Measurements from ENCODE around the gene FRYL.
"Not testable (repeated sequence)": the region's sequence is repeated elsewhere in the genome, so short reads cannot be mapped to it uniquely, and the experiment has no call there.

FRYL gene

DNA sequence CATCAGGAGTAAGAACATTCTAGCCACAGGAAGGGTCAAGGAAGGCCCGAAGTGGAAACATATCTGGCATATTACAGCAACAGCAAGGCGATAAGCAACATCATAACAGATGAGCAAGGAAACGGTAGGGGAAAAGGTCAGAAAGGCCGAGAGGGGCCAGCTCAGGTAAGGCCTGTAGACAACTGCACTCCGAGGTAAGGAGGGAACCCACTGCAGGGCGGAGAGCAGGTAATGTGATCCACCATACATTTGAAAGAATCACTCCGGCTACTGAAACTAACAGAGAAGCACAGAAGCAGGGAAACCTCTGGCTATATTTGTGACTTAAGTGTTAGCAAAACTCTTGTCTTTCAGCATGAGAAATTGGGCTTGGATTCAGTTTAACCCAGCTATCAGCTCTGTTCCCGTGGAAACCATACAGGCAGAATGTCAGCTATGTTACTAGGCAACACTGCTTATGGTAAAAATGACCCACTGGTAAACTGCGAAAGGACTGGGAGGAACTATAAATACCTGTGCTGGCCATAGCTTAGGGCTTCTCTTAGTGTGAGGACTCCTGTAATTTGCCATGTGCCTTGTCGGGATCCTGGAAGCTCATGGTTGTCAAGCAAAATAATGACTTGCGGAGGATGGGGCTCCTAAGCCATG, 31.0 kb downstream of the FRYL start:
- DNase-seq (ENCODE audit: low read depth in 2 of 2, low spot score in 1 of 2): no peak

DNA sequence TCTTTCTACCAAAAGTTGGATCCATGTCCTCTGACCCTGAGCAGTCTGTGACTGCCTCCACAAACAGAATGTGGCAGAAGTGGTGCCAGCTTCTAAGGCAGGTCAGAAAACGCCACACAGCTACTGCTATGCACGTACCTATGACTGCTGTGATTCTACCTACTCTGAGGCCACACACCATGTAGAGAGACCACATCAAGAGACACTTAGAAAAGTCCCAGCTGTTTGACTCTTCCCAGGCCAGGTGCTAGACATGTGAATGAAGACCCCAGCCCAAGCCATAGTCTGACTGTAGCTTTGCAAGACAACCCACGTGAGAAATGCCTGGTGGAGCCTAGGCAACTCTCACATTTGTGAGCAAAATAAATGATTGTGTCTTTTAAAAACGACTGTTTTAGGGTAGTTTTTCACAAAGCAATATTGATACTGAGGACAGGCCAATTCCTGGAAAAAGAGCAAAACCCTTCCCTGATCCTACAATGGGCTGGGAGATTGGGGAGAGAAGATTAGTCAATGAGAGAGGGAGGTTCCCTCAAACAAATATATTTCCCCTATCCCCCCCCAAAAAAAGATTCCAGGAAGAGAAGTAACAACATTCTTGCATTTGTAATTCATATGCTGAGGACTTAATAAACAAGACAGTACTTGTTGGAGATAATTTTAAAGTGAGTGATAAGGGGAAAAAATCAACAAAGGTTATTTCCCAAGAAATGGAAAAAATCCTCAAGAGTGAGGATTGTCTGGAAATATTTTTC, 33.3 kb downstream of the FRYL start:
- DNase-seq (ENCODE audit: low read depth in 2 of 2, low spot score in 1 of 2): no peak

DNA sequence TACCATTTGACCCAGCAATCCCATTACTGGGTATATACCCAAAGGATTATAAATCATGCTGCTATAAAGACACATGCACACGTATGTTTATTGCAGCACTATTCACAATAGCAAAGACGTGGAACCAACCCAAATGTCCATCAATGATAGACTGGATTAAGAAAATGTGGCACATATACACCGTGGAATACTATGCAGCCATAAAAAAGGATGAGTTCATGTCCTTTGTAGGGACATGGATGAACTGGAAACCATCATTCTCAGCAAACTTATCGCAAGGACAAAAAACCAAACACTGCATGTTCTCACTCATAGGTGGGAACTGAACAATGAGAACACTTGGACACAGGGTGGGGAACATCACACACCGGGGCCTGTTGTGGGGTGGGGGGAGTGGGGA, 34.9 kb downstream of the FRYL start:
- not testable (repeated sequence) for DNase-seq (ENCODE audit: low read depth in 2 of 2, low spot score in 1 of 2)

DNA sequence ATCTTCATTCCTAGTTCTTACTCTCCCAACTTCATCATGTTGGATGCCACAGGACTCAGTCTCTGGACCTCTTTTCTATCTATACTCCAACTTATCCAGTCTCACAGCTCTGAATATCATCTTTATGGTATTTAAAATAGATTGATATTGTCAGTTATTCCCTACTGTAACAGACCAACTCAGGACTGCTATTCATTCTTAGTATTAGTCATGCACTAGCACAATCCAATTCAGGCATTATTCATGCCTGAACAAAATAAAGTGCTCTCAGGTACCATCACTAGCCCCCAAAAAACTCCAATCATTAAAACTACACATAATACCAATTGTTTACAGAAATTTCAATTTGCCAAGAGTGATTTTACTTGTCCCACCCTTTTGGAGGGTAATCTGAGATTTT, 37.7 kb downstream of the FRYL start:
- DNase-seq (ENCODE audit: low read depth in 2 of 2, low spot score in 1 of 2): no peak

DNA sequence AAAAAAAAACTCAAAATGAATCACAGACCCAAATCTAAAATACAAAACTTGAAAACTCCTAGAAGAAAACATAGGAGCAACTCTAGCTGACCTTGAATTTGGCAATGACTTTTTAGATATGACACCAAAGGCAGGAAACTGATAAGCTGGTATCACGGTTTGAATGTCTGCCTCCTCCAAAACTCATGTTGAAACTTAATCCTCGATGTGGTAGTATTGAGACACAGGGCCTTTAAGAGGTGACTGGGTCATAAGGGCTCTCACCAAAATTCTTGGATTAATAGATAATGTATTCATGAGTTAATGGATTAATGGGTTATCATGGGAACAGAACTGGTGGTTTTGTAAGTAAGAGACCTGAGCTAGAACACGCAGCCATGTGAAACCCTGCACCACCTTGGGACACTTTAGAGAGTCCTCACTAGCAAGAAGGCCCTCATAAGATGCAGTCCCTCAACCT, 40.5 kb downstream of the FRYL start:
- DNase-seq (ENCODE audit: low read depth in 2 of 2, low spot score in 1 of 2): no peak

DNA sequence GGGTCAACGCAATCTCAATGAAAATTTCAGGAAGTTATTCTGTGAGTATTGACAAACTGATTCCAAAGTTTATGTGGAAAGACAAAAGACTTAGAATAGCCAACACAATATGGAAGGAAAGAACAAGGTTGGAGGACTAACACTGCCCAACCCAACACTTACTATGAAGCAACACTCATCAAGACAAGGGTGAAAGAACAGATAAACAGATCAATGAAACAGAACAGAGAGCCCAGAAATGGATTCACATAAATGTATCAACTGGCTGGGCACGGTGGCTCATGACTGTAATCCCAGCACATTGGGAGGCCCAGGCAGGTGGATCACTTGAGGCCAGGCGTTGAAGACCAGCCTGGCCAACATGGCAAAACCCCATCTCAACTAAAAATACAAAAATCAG, 41.2 kb downstream of the FRYL start:
- DNase-seq (ENCODE audit: low read depth in 2 of 2, low spot score in 1 of 2): no peak

DNA sequence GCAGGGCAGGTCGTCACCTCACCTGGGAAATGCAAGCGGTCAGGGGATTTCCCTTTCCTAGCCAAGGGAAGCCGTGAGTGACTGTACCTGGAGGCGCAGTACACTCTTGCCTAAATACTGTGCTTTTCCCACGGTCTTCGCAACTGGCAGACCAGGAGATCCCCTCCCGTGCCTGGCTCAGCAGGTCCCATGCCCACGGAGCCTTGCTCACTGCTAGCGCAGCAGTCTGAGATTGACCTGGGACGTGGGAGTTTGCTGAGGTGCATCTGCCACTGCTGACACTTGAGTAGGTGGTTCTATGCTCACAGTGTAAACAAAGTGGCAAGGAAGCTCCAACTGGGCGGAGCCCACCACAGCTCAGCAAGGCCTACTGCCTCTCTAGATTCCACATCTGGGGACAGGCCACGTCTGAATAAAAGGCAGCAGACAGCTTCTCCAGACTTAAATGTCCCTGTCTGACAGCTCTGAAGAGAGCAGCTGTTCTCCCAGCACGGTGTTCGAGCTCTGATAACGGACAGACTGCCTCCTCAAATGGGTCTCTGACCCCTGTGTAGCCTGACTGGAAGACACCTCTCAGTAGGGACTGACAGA, 51.1 kb downstream of the FRYL start:
- DNase-seq (ENCODE audit: low read depth in 2 of 2, low spot score in 1 of 2): not testable (repeated sequence)

DNA sequence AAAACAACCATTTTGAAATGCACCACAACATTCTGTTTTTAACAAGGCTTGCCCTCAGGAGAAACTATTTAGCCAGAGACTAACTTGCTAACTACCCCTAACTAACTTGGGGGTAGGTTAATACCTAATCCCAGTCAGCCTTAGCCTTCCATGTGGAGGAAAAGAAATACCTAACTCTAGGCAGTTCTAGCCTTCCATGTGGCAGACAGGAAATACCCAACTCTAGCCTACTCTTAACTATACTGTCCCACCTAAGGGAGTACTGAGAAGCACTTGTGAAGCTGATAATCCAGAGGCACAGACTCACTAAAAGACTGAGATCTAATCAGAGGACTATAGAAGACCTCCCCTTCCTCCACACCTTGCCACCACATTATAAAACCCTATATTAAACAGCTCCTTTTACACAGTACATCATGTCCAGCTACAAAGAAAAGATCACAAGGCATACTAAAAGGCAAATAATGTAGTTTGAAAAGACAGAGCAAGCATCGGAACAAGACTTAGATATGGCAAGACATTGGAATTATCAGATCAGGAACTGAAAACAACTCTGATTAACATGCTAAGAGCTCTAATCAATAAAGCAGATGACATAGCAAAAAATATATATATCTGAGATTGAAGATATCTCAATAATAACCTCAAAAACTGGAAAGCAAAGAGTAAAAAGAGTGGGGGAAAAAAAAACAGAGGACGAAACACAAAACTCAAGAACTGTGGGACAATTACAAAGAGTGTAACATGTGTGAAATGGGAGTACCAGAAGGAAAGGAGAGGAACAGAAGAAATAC, 52.2 kb downstream of the FRYL start:
- DNase-seq (ENCODE audit: low read depth in 2 of 2, low spot score in 1 of 2): no peak

DNA sequence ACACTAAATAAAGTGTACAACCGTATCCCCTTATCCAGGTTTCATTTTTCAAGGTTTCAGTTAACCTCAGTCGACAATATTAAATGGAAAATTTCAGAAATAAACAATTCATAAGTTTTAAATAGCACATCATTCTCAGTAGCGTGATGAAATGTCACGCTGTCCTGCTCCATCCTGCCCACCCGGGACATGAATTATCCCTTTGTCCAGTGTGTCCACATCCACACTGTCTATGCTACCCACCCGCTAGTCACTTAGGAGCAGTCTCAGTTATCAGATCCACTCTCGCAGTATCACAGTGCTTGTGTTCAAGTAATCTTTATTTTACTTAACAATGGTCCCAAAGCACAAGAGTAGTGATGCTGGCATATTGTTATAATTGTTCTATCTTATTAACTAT, 54.7 kb downstream of the FRYL start:
- DNase-seq (ENCODE audit: low read depth in 2 of 2, low spot score in 1 of 2): no peak

DNA sequence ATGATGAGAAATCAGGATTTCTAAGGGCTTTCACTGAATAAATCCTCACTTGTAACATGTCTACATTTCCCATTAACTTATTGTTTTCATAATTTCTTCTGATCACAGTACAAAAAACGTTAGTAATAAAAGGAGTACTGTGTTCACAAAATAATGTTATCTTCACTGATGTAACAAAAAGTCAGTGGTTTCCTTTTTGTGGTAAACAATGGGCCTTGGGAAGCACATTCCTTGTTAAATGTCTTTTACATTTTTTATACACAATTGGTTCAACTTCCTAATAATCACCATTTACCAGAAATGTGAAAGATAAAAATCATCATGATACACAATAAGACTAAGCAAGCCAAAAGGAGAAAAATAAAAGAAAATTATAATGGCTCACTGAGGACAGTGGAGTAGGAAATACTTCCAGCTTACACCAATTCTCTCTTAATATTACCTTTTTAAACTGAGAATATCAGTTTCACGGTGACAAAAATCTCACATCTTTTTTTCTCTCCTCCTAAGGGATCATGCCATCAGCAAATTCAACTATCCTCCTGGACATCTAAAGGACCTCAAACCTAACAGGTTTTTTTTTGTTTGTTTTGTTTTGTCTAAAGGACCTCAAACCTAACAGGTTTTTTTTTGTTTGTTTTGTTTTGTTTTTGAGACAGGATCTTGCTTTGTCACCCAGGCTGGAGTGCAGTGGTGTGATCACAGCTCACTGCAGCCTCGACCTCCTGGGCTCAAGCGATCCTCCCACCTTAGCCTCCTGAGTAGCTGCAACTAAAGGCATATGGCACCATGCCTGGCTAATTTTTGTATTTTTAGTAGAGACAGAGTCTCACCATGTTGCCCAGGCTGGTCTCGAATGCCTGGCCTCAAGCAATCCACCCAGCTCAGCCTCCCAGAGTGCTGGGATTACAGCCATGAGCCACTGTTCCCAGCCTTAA, 57.3 kb downstream of the FRYL start:
- DNase-seq (ENCODE audit: low read depth in 2 of 2, low spot score in 1 of 2): no peak

DNA sequence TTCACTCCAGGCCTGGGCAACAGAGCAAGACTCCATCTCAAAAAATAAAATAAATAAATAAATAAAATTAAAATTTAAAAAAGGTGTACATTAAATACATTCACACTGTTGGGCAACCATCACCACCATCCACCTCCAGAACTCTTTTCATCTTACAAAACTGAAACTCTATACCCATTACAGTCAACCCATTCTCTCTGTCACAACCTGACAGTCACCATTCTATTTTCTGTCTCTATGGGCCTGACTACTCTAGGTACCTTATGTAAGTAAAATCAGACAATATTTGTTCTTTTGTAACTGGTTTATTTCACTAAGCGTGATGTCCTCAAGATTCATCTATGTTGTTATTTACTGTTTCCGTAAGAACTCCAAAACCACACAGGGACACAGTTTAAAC, 59.6 kb downstream of the FRYL start:
- no peak for DNase-seq (ENCODE audit: low read depth in 2 of 2, low spot score in 1 of 2)

DNA sequence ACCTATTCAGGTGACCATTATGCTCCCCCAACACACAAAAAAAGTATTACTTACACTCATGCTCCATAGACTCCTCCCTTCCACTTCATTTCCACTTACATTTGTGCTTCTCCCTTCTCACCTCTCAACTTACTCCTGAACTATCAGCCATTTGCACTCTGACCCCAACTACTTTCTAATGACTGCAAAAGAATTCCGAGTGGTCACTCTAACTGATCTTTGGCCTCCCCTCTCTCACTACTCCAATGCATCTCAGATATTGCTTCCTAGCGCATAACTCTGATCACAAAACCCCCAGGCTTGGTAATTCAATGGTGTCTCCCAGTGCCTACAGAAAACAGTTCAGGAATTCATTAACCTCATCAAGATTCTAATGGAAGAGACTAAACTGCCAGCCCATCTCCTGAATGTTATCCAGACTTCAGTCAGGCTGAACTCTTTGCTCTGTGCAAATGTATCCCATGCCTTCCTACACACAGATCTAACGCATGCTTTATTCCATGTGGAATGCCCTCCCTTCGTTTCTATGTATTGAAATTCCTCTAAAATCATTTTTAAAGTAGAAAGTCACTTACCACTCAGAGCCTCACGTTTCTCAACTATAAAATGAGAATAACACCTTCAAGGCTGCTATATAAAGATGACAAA, 61.1 kb downstream of the FRYL start:
- DNase-seq (ENCODE audit: low read depth in 2 of 2, low spot score in 1 of 2): no peak

DNA sequence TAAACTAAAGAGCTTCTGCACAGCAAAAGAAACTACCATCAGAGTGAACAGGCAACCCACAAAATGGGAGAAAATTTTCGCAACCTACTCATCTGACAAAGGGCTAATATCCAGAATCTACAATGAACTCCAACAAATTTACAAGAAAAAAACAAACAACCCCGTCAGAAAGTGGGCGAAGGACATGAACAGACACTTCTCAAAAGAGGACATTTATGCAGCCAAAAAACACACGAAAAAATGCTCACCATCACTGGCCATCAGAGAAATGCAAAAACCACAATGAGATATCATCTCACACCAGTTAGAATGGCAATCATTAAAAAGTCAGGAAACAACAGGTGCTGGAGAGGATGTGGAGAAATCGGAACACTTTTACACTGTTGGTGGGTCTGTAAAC, 63.8 kb downstream of the FRYL start:
- DNase-seq (ENCODE audit: low read depth in 2 of 2, low spot score in 1 of 2): not testable (repeated sequence)

DNA sequence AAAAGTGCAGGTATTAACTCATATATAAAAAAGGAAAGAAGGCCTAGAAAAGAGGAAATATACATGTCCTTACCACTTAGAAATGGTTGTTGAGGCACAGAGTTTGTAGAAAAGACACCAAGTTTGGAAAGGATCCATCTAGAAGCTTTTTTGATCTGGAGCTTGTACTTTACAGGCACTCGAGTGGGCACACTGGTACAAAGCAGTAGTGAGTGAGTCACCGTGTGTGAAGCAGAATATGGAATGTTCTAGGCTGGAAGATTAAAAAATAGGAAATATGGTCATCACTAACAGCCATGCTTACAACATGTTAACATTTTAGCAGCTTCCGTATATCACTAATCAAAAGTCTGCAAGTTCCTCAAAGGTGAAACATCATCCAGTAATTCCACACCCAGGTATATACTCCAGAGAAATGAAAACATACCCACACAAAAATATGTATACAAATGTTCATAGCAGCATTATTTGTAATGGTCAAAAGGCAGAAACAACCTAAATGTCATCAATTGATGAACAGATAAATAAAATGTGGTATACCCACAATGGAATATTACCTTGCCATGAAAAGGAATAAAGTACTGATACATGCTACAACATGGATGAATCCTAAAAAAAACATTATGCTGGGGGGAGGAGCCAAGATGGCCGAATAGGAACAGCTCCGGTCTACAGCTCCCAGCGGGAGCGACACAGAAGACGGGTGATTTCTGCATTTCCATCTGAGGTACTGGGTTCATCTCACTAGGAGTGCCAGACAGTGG, 69.5 kb downstream of the FRYL start:
- DNase-seq (ENCODE audit: low read depth in 2 of 2, low spot score in 1 of 2): no peak

DNA sequence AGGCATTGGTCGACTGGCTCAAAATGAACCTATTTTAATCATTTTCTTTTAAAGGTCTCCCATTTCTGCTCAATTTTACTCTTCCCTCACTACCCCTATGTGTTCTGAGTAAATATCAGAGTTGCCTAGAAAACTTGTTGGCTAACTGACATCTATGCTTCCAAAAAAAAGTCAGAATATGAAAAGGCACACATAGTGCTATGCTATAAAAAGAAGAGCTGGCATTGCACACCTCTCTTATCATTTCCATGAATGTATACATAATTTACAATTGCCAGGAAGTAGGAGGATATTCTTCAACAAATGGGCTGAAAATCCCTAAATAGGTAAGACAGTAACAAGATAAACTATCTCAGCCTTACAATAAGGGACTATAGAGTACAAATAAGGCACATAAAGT, 70.2 kb downstream of the FRYL start:
- DNase-seq (ENCODE audit: low read depth in 2 of 2, low spot score in 1 of 2): no peak

DNA sequence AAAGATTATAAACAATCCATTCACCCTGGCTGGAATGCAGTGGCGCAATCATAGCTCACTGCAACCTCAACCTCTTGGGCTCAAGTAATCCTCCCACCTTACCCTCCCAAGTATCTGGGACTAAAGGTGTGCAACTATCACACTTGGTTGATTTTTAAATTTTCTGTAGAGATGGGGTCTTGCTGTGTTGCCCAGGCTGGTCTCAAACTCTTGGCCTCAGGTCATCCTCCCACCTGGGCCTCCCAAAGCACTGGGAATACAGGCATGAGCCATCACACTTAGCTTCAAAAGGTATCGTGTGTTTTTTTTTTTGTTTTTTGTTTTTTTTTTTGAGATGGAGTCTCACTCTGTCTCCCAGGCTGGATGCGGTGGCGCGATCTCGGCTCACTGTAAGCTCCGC, 71.5 kb downstream of the FRYL start:
- DNase-seq (ENCODE audit: low read depth in 2 of 2, low spot score in 1 of 2): no peak

DNA sequence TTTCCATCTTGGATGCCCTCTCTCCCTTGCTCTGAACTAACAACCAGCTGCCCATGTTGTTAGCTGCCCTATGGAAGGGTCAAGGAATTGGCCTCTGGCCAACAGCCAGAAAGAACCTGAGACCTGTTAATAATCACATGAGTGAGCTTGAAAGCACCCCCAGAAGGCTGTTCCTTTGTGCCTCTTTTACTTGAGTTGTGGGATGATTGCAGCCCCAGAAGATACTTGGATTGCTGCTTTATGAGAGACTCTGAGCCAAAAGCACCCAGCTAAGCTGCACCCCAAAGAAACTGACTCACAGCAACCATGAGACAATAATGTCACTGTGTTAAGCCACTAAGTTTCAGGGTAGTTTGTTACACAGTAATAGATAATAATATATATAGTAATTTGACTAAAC, 73.3 kb downstream of the FRYL start:
- no peak for DNase-seq (ENCODE audit: low read depth in 2 of 2, low spot score in 1 of 2)

DNA sequence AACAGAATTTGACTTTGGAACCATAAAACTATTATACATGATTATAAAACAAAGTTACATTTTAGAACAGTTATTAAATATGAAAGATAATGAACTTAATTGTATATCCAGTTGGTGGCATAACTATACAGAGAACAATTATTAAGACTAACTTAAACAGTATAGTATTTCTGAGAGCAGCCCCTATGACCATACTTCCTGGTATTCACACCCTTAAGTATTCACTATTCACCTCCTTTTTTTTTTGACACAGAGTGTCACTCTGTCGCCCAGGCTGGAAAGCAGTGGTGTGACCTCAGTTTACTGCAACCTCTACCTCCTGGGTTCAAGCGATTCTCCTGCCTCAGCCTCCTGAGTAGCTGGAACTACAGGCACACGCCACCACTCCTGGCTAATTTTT, 74.5 kb downstream of the FRYL start:
- DNase-seq (ENCODE audit: low read depth in 2 of 2, low spot score in 1 of 2): no peak

DNA sequence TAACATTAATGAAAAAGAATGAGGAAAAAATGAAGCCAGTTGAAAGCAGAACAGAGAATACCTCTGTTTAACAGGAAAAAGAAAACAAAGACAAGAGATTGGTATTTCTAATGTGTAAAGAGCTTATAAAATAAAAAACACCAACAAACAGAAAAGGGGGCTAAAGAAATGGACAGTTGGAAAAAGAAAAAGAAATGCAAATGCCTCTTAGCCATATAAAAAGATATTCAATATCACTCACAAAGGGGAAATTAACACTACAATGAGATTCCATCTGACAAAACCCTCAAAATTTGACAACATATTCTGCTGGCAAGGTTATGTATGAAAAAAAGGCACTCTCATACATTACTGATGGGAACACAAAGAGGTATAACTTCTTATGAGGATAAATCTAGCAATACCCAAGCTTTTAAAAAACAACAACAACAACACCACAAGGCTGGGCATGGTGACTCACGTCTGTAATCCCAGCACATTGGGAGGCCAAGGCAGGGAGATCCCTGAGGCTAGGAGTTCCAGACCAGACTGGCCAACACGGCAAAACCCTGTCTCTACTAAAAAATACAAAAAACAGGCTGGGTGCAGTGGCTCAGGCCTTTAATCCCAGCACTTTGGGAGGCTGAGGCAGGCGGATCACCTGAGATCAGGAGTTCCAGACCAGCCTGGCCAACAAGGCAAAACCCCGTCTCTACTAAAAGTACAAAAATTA, 75.8 kb downstream of the FRYL start:
- no peak for DNase-seq (ENCODE audit: low read depth in 2 of 2, low spot score in 1 of 2)
